Large intestine (tissue), 3 donors: Measurements from ENCODE around the gene CAMTA1. TPM values are rescaled to one million over a fixed set of nuclear protein-coding genes. Genes with fewer than 3 reads are reported as not detected.

Experiments
- DNase-seq, 2 donors: peaks; one replicate each; pipeline versions ENCODE4 v3.0.0 to v3.0.0-alpha.2; 2013
- H3K27ac ChIP-seq: one replicate; pipeline ENCODE4 v1.5.1; 2013; ENCODE audit warnings: low read length
- H3K27me3 ChIP-seq: 2 replicates; pipeline ENCODE4 v1.6.1; 2013; ENCODE audit warnings: low read length; ENCODE audit not compliant: control insufficient read depth, insufficient read depth
- H3K36me3 ChIP-seq: 2 replicates; pipeline ENCODE4 v1.6.1; 2013; ENCODE audit warnings: low read length; ENCODE audit not compliant: control insufficient read depth, insufficient read depth
- H3K4me1 ChIP-seq: one replicate; pipeline ENCODE4 v1.6.1; 2013; ENCODE audit warnings: low read length; ENCODE audit not compliant: control insufficient read depth, insufficient read depth
- H3K4me3 ChIP-seq: one replicate; pipeline ENCODE4 v1.5.1; 2013; ENCODE audit warnings: low read length
- H3K9me3 ChIP-seq: one replicate; pipeline ENCODE4 v1.6.1; 2013; ENCODE audit warnings: mild to moderate bottlenecking, low read depth, low read length, moderate library complexity; ENCODE audit not compliant: control insufficient read depth
- WGBS: methylation state at CpG from one replicate; pipeline ENCODE4 v1.1.5; 2013; ENCODE audit warnings: low lambda C conversion rate; ENCODE audit not compliant: insufficient coverage; 5-methylcytosine and 5-hydroxymethylcytosine counted together
- polyA plus RNA-seq: library from polyadenylated mRNA; unstranded; fragments of 120-200 nt; gene quantifications from one replicate; pipeline ENCODE4 v1.2.1, GENCODE V29; 2013

CAMTA1 gene
- polyA plus RNA-seq, 1 donor = 67.9 TPM

- Histone ChIP-seq H3K4me3 (no peak overlapping the region), H3K27ac (no peak overlapping the region), H3K4me1 (no peaks in the 10 kb centered on the region), H3K27me3 (peaks cover 16% of the 10 kb centered on the region), H3K36me3 (no peaks in the 10 kb centered on the region), H3K9me3 (no peaks in the 10 kb centered on the region)
- 80% methylated on average over 1 of the region's 17 CpGs for WGBS
- no peak for DNase-seq
Observed at GRCh38 chr1:6985549-6986276, 200.5 kb downstream of the CAMTA1 start.

DNA sequence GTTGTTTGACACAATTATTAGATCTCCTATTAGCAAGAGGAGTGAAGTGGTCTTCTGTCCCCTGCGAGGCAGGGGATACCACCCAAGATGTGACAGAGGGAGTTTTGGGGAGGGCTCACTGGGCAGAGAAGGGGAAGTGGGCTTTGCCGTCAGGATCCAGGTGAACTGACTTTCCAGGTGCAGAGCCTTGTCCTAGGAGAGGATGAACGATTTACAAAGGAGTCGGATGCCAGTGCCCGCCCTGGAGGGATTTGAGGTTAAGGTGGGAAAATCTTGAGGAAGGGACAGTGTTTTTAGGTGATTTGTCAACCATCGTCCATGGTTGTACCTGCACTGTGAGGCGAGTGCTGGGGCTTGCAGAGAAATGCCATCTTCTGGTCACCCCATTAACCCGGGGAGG lies 201.0 kb downstream of the CAMTA1 start:
- no peaks in the 10 kb centered on the region for H3K4me1 ChIP-seq
- no peak overlapping the region for H3K27ac ChIP-seq
- no peaks in the 10 kb centered on the region for H3K9me3 ChIP-seq
- H3K4me3 ChIP-seq = no peak overlapping the region
- no CpG with 5 or more reads among the region's 8 CpGs for WGBS
- H3K27me3 ChIP-seq = peaks cover 16% of the 10 kb centered on the region
- H3K36me3 ChIP-seq = no peaks in the 10 kb centered on the region
- DNase-seq = no peak

GRCh38 chr1:6987940-6988339 lies 202.7 kb downstream of the CAMTA1 start:
- H3K36me3 ChIP-seq = no peaks in the 10 kb centered on the region
- H3K4me3 ChIP-seq = no peak overlapping the region
- H3K9me3 ChIP-seq = no peaks in the 10 kb centered on the region
- no peaks in the 10 kb centered on the region for H3K4me1 ChIP-seq
- H3K27me3 ChIP-seq = peaks cover 16% of the 10 kb centered on the region
- H3K27ac ChIP-seq = no peak overlapping the region
- WGBS = no CpG with 5 or more reads among the region's 9 CpGs
- no peak for DNase-seq

DNA sequence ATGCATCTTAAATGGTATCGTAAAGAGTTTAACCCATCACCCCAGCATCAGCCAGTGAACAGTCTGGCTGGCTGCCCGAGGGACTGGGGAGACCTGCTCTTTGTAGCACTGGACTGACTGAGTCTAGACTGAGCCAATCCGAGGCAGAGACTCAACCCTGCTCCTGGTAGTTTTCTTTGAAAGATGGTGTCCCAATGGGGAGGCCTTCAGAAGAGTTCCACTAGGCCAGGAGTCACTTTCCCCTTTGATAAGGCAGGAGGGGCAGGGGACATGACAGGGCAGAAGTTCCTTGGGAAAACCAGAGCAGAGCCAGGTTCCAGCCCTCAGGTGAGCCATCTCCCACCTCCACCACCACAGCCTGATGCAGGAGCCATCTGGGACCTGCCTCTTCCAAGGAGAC lies 203.5 kb downstream of the CAMTA1 start:
- no peak overlapping the region for H3K4me3 ChIP-seq
- no CpG with 5 or more reads among the region's 3 CpGs for WGBS
- H3K27me3 ChIP-seq = peaks cover 16% of the 10 kb centered on the region
- no peaks in the 10 kb centered on the region for H3K36me3 ChIP-seq
- no peak for DNase-seq
- no peak overlapping the region for H3K27ac ChIP-seq
- no peaks in the 10 kb centered on the region for H3K9me3 ChIP-seq
- no peaks in the 10 kb centered on the region for H3K4me1 ChIP-seq

DNA sequence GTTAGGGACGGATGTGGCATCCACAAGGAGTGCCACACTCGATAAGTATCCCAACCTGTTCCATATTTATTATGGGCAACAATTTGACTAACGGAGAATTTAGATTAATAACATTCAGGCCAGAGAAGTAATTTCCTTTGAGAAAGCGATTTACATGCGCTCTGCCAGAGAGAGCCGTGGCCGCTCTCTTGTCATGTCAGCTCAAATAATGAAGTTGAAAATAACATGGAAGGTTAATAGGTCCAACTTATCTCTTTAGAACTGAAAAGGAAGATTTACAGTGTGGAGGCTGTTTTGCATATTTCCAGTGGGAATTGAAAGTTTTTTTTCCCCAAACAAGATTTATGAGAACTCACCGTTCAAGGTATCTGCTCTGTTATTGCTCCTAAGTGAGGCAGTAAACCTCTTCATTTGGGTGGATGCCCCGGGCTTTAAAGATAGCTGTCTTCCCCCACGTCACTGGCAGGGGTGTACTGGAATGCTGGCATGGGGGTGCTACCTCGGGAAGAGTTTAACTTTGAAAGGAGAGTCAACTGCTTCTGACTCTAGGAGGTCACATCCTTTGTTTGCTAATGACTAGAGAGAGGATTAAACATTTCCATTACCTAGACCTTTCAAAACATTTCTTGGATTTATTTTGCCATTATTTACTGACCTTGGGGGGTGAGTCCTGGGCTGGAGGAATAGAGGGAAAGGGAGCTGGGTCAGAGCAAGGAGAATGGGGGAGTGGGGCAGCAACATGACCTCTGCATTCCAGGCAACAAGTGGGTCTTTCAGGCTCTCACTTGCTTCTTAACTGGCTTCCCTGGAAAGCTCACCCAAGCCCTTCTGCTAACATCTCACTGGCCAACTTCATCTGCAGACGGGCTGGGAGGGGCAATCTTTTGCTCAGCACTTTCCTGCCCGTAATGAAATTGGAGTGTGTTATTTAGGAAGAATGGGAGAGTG lies 204.2 kb downstream of the CAMTA1 start:
- WGBS = no CpG with 5 or more reads among the region's 13 CpGs
- no peak for DNase-seq
- no peak overlapping the region for H3K27ac ChIP-seq
- peaks cover 16% of the 10 kb centered on the region for H3K27me3 ChIP-seq
- no peaks in the 10 kb centered on the region for H3K36me3 ChIP-seq
- H3K4me1 ChIP-seq = no peaks in the 10 kb centered on the region
- H3K4me3 ChIP-seq = no peak overlapping the region
- H3K9me3 ChIP-seq = no peaks in the 10 kb centered on the region

GRCh38 chr1:6991266-6991665 lies 206.0 kb downstream of the CAMTA1 start:
- no peak overlapping the region for H3K4me3 ChIP-seq
- WGBS = 100% methylated on average over 1 of the region's 1 CpG
- no peak overlapping the region for H3K27ac ChIP-seq
- no peaks in the 10 kb centered on the region for H3K36me3 ChIP-seq
- DNase-seq = no peak
- H3K4me1 ChIP-seq = no peaks in the 10 kb centered on the region
- peaks cover 14% of the 10 kb centered on the region for H3K27me3 ChIP-seq
- no peaks in the 10 kb centered on the region for H3K9me3 ChIP-seq

DNA sequence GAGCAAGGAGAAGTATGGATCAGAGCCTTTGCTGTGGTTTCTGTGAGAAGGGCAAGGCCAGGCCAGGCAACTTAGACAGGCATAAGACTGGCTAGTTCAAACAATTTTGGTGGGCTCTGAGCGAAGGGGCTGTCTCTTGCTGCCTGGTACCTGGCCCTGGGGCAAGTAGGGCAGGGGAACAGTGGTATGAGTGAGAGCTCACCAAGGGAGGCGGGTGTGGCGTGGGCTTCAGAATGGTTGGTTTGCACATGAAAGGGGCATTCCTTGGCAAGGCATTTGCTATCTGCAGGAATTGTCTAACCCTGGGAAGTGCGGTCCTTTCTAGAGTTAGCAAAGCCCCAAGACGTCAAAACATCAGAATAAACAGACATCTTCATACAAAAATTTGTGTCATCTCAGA lies 210.5 kb downstream of the CAMTA1 start:
- Histone ChIP-seq H3K27ac (no peak overlapping the region), H3K36me3 (no peaks in the 10 kb centered on the region), H3K4me3 (no peak overlapping the region), H3K9me3 (no peaks in the 10 kb centered on the region), H3K4me1 (no peaks in the 10 kb centered on the region), H3K27me3 (no peaks in the 10 kb centered on the region)
- 90% methylated on average over 2 of the region's 5 CpGs for WGBS
- no peak for DNase-seq

GRCh38 chr1:6996371-6996770 lies 211.1 kb downstream of the CAMTA1 start:
- Histone ChIP-seq H3K4me3 (no peak overlapping the region), H3K27ac (no peak overlapping the region), H3K9me3 (no peaks in the 10 kb centered on the region), H3K36me3 (no peaks in the 10 kb centered on the region), H3K27me3 (no peaks in the 10 kb centered on the region), H3K4me1 (no peaks in the 10 kb centered on the region)
- no peak for DNase-seq

DNA sequence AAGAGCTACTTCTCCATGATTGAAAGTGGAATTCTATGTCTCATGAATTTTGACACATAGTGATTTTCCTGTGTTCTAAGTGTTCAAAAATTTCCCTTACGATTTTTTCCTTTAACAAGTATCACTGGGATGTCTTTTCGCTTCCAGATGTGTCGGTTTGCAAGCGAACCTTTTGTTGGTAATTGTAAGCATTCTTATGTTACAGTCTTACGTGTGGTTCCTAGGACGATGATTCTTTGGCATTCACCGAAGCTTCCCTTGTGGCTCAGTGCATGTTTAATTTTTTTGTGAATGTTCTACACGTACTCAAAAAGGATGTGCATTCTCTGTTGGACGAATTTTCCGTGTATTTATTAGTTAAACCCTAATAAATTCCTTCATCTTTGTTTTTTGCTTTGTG lies 211.6 kb downstream of the CAMTA1 start:
- Histone ChIP-seq H3K27ac (no peak overlapping the region), H3K9me3 (no peaks in the 10 kb centered on the region), H3K4me1 (no peaks in the 10 kb centered on the region), H3K36me3 (no peaks in the 10 kb centered on the region), H3K27me3 (no peaks in the 10 kb centered on the region), H3K4me3 (no peak overlapping the region)
- WGBS = 84% methylated on average over 6 of the region's 10 CpGs
- DNase-seq = no peak

DNA sequence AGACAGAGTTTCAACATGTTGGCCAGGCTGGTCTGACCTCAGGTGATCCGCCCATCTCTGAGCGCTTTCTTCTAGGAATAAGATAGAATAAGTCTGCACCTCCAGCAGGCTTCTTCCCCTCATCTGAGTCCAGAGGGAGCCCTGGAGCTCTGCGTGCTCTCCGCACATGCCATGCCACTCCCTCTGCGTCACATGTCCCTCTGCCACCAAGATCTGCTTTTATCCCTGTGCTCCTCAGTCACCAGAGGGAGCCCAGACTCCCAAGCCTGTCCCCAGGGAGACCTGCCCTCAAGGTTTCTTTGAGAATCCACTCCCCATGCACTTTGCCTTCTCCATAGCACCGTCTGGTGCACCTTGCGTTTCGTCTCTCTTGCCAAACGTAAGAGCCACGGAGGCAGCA lies 213.0 kb downstream of the CAMTA1 start:
- no peak overlapping the region for H3K27ac ChIP-seq
- H3K9me3 ChIP-seq = no peaks in the 10 kb centered on the region
- peak; percentile 9 to 32 for DNase-seq
- H3K4me1 ChIP-seq = no peaks in the 10 kb centered on the region
- WGBS = no CpG with 5 or more reads among the region's 10 CpGs
- no peaks in the 10 kb centered on the region for H3K36me3 ChIP-seq
- no peak overlapping the region for H3K4me3 ChIP-seq
- no peaks in the 10 kb centered on the region for H3K27me3 ChIP-seq
